GM19023 (cell line): Measurements from ENCODE around the gene PYHIN1.

Experiments used
- ATAC-seq: cut with Tn5 transposase; IDR thresholded peaks from one replicate; pipeline ENCODE4 v1.9.1; 2021; ENCODE audit warnings: mild to moderate bottlenecking, moderate library complexity; ENCODE audit not compliant: unreplicated experiment

The PYHIN1 gene

DNA sequence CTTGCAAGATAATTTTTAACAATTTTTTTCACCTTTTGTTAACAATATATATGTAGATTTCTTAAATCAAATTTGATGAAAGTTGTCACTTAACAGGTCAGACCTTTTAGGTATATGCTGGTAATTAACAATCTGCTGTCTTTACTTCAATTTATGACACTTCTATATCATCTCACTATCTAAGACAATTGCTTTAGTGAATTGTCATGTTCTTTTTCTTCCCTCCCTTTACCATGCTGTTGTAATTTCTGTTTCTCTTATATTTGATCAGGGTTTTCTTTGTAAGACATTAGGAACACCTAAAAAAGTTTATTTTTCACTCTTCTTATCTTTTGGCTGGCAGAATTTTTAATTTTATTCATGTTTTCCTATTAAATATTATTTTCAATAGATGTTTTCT lies 80.4 kb downstream of the PYHIN1 start:
- no peak for ATAC-seq

DNA sequence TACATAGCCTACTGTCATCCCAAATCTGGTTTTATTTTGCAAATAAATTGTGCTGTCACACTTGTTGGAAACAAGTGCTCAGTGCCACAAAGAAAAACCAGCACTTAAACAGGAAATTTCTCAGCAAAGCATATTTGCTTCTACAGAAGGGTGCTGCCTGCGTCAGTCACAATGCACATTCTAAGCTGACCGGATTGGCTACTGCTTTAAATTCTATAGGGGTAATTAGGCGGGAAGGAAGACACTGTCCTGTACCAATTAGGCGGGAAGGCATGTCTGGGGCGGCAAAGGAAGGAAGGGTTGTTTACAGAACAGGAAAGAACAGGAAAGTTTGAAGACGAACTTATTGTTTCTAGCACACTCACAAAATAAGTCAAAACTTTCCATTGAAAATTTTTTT lies 81.1 kb downstream of the PYHIN1 start:
- ATAC-seq, result no peak

DNA sequence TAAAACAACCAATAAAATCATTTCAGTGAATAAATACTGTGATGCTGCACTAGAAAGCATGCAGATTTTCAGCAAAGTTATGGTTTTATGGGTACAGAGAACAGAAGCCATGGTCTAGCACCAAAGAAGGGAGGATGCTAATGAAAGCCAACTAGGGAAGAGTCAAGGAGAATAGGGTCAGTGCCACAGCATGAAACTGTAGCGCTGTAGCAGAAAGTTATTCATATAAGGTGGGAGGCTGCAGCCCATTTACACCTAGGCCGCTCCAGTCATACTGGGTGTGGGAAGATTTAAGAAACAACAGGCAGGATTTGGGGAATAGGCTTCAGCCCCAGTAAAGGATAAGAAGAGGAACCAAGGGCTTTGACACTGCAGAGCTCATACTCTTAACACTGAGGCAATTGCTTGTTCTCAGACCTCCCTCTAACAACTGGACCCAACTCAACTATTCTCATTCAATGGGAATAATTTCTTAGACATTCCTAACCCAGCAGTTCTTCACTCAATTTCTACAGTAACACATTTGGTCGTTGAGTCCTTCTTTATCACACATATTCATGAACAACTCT lies 82.7 kb downstream of the PYHIN1 start:
- no peak for ATAC-seq

DNA sequence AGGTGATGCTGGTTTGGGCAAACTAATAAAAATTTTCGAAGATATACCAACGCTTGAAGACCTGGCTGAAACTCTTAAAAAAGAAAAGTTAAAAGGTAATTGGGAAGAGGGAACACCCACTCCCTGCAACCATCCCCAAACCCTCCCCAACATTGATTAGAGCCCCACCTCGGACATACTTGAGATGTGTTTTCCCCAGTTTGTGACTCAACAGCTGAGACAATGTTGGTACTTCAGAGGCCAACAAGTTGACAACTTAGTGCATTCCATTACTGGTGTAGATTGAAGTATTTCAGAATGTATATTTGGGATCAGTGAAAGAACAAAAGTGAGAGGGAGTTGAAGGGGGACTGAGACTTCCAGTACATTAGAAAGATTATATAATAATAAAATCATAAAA lies 83.5 kb downstream of the PYHIN1 start:
- no peak for ATAC-seq

DNA sequence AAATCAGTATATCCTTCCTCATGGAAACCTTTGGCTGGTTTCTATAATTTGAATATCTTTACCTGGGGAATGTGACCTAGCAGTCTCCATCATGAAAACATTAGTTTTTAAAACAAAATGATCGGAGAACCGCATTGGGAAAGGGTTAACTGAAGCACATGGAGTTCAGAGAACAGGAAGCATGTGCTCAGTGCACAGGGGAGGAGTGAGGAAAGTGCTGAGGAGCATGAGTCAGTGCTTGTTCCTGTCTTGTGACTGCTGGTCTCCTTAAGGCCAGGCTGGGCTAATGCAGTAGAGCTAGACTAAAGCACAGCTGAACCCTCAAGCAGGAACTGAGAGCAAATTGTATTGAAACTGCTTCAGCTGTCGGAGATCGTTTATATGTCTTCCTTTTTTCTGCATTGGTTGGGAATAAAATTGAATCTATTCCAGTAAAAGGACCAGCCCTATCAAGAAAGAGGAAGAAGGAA lies 84.1 kb downstream of the PYHIN1 start:
- ATAC-seq, result peak; percentile 96

DNA sequence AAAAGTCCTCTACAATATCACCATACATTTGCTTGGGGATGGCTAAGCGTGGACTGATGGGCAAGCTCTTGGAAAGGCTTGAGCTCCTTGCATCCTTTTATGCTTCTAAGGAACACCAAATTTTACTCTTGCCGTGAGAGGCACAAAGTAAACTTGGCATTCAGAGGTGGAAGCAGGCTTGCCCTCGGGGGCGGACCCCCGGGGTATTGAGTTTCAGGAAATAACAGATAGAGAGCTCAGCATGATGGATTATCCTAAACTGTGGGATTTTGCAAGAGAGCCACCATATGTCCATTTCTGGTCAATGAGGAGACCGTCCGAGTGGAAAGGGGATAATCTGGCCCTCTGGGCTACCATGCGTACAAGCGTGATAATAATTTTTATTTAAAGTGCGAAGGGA lies 92.4 kb downstream of the PYHIN1 start:
- ATAC-seq, result no peak

DNA sequence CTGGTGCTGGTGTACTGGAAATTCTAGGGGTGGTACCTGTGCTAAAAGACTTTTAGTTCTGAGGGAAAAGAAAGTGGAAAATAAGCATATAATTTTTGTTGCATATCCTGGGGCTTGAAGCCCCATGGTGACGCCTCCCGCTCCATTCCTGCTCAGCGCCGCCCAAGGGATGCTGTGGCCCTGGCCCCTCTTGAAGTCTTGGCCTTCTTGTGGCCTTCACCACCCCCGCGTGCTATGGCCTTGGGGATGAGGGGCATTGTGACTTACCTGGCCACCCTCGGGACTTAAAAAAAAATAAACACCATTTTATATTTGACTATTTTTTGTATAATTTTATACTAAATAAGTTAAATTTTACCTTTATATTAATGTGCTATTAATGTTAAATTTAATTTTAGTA lies 93.7 kb downstream of the PYHIN1 start:
- no peak for ATAC-seq
